Smooth muscle cell (in vitro differentiated cells): ENCODE results near the gene HMOX1. TPM values are rescaled to one million over a fixed set of nuclear protein-coding genes. Genes with fewer than 3 reads are reported as not detected.
A peak's percentile ranks its signal among the peaks of the same experiment; 100 is the strongest.

Experiments
- DNase-seq: peaks from one replicate; lab custom pipeline; 2025; ENCODE audit not compliant: unreplicated experiment; lab: John Stamatoyannopoulos, UW
- H2AFZ ChIP-seq: fragments of 200-600 bp; sonication (generic); 2 replicates; pipeline ENCODE4 v1.6.0; 2016; ENCODE audit warnings: antibody characterized with exemption, low read depth, mild to moderate bottlenecking
- H3F3A ChIP-seq: fragments of 200-600 bp; sonication (generic); 2 replicates; pipeline ENCODE4 v1.6.0; 2017; ENCODE audit warnings: antibody characterized with exemption, low read depth
- H3K27ac ChIP-seq: fragments of 200-600 bp; sonication (generic); 2 replicates; pipeline ENCODE4 v1.5.1; 2016; ENCODE audit warnings: low read depth, mild to moderate bottlenecking
- H3K27me3 ChIP-seq: fragments of 200-600 bp; sonication (generic); 2 replicates; pipeline ENCODE4 v1.6.1; 2016; ENCODE audit warnings: low read depth, mild to moderate bottlenecking
- H3K36me3 ChIP-seq: fragments of 200-600 bp; sonication (generic); 2 replicates; pipeline ENCODE4 v1.5.1; 2016; ENCODE audit warnings: low read depth
- H3K4me1 ChIP-seq: fragments of 200-600 bp; sonication (generic); 2 replicates; pipeline ENCODE4 v1.5.1; 2016; ENCODE audit warnings: low read depth
- H3K4me2 ChIP-seq: fragments of 200-600 bp; sonication (generic); 2 replicates; pipeline ENCODE4 v1.6.0; 2016; ENCODE audit warnings: mild to moderate bottlenecking
- H3K4me3 ChIP-seq: fragments of 200-600 bp; sonication (generic); 2 replicates; pipeline ENCODE4 v1.5.1; 2016; ENCODE audit warnings: mild to moderate bottlenecking
- H3K79me2 ChIP-seq: fragments of 200-600 bp; sonication (generic); 2 replicates; pipeline ENCODE4 v1.6.0; 2016; ENCODE audit warnings: low read depth, mild to moderate bottlenecking
- H3K9ac ChIP-seq: fragments of 200-600 bp; sonication (generic); 2 replicates; pipeline ENCODE4 v1.6.0; 2016; ENCODE audit warnings: low read depth
- H3K9me3 ChIP-seq: fragments of 200-600 bp; sonication (generic); replicated peaks from 2 replicates; pipeline ENCODE4 v1.5.1; 2016; ENCODE audit warnings: low read depth
- H4K20me1 ChIP-seq: fragments of 200-600 bp; sonication (generic); 2 replicates; pipeline ENCODE4 v1.6.0; 2016; ENCODE audit warnings: low read depth
- CTCF ChIP-seq: fragments of 200-600 bp; sonication (generic); IDR thresholded peaks from 2 replicates; pipeline ENCODE4 v1.5.1; 2017; ENCODE audit warnings: borderline replicate concordance, mild to moderate bottlenecking, antibody characterized with exemption; ENCODE audit not compliant: insufficient read depth, poor library complexity, severe bottlenecking
- WGBS: methylation state at CpG from one replicate; pipeline ENCODE4 v1.1.7; 2016; ENCODE audit warnings: low lambda C conversion rate; 5-methylcytosine and 5-hydroxymethylcytosine counted together
- polyA plus RNA-seq: library from polyadenylated mRNA; unstranded; fragments of >200 nt; fragmentation: Nextera tagmentation; extraction: Ambion mirVana; gene quantifications from 2 replicates; pipeline ENCODE4 v1.2.1, GENCODE V29; 2016
- total RNA-seq: library from RNA; depleted of rRNA; stranded (reverse); fragments of >200 nt; gene quantifications from 2 replicates; pipeline ENCODE4 v1.2.3, GENCODE V29; 2014

HMOX1 gene
- total and polyA plus RNA-seq, 2 experiments from 2014 or later = 7.7 to 13.7 TPM

- Histone ChIP-seq H3K9ac (no peak overlapping the region), H3K36me3 (no peaks in the 10 kb centered on the region), H3K4me3 (no peak overlapping the region), H3K9me3 (no peaks in the 10 kb centered on the region), H3K4me2 (no peak overlapping the region), H2AFZ (no peak overlapping the region), H3K4me1 (no peaks in the 10 kb centered on the region), H3K79me2 (no peaks in the 10 kb centered on the region), H4K20me1 (no peaks in the 10 kb centered on the region), H3F3A (no peaks in the 10 kb centered on the region), H3K27ac (no peak overlapping the region), H3K27me3 (no peaks in the 10 kb centered on the region)
- DNase-seq = no peak
- TF ChIP-seq CTCF = no peak
- 98% methylated on average over 10 of the region's 10 CpGs for WGBS
These were observed 33.4 kb upstream of the HMOX1 start for GRCh38 chr22:35347462-35347861.

- H3K79me2 ChIP-seq = no peaks in the 10 kb centered on the region
- H2AFZ ChIP-seq = no peak overlapping the region
- H3K4me2 ChIP-seq = no peak overlapping the region
- no peak for TF ChIP-seq CTCF
- 95% methylated on average over 18 of the region's 18 CpGs for WGBS
- no peak overlapping the region for H3K4me3 ChIP-seq
- no peak overlapping the region for H3K9ac ChIP-seq
- no peak for DNase-seq
- no peaks in the 10 kb centered on the region for H4K20me1 ChIP-seq
- H3F3A ChIP-seq = no peaks in the 10 kb centered on the region
- H3K4me1 ChIP-seq = no peaks in the 10 kb centered on the region
- no peaks in the 10 kb centered on the region for H3K9me3 ChIP-seq
- H3K27ac ChIP-seq = no peak overlapping the region
- H3K27me3 ChIP-seq = no peaks in the 10 kb centered on the region
- H3K36me3 ChIP-seq = no peaks in the 10 kb centered on the region
These were observed 32.8 kb upstream of the HMOX1 start for GRCh38 chr22:35348026-35348590.

GRCh38 chr22:35348703-35349102 is 32.2 kb upstream of the HMOX1 start:
- H3K27ac ChIP-seq = no peak overlapping the region
- H2AFZ ChIP-seq = no peak overlapping the region
- H3K27me3 ChIP-seq = no peaks in the 10 kb centered on the region
- H3K36me3 ChIP-seq = no peaks in the 10 kb centered on the region
- TF ChIP-seq CTCF = no peak
- no peaks in the 10 kb centered on the region for H4K20me1 ChIP-seq
- DNase-seq = no peak
- no peaks in the 10 kb centered on the region for H3K4me1 ChIP-seq
- WGBS = 91% methylated on average over 5 of the region's 5 CpGs
- H3K9ac ChIP-seq = no peak overlapping the region
- no peaks in the 10 kb centered on the region for H3K79me2 ChIP-seq
- no peak overlapping the region for H3K4me2 ChIP-seq
- H3K4me3 ChIP-seq = no peak overlapping the region
- no peaks in the 10 kb centered on the region for H3F3A ChIP-seq
- H3K9me3 ChIP-seq = no peaks in the 10 kb centered on the region

- DNase-seq = no peak
- Histone ChIP-seq H3K4me2 (peak overlapping the region; percentile 95), H2AFZ (no peak overlapping the region)
These were observed 31.6 kb upstream of the HMOX1 start for GRCh38 chr22:35349368-35349703.

More at GRCh38 chr22:35349368-35349703, 31.6 kb upstream of the HMOX1 start:
- Histone ChIP-seq H4K20me1 (no peaks in the 10 kb centered on the region), H3K27me3 (no peaks in the 10 kb centered on the region), H3K79me2 (no peaks in the 10 kb centered on the region), H3K9ac (no peak overlapping the region), H3K4me3 (no peak overlapping the region), H3K4me1 (no peaks in the 10 kb centered on the region), H3K9me3 (no peaks in the 10 kb centered on the region), H3F3A (no peaks in the 10 kb centered on the region), H3K36me3 (no peaks in the 10 kb centered on the region), H3K27ac (no peak overlapping the region)
- WGBS = 72% methylated on average over 9 of the region's 9 CpGs
- no peak for TF ChIP-seq CTCF
